HG02678 (cell line): Measurements from ENCODE around the gene STAT5B.
"Not testable (repeated sequence)": the region's sequence is repeated elsewhere in the genome, so short reads cannot be mapped to it uniquely, and the experiment has no call there.

Source experiments
- ATAC-seq: cut with Tn5 transposase; IDR thresholded peaks from one replicate; pipeline ENCODE4 v1.9.1; 2021; ENCODE audit warnings: mild to moderate bottlenecking, moderate library complexity; ENCODE audit not compliant: unreplicated experiment

STAT5B gene

GRCh38 chr17:42276359-42276608 is at the start of gene STAT5B:
Gene STAT5B (minus strand): TSS chr17:42276391. CDS start chr17:42232127, 44,264 bp downstream.
- ATAC-seq, result peak; percentile 69

DNA sequence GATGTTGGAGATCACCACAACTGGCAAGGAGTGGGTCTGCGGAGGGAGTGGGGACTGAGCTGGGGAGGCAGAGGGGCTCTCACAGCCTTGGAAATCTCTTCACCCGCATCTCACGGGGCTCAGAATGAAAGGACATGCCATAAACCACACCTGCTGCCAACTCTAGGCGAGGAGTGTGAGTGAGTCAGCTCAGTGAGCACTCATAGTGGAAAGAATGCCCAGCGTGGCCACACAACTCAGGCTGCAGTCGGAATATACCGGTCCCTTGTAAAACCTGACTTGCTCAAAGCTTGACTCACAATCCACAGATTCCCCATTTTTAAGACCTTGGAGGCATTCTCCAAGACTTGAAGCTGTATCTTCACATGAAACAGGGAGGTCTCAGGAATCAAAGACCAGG is 48.8 kb upstream of the STAT5B start:
- no peak for ATAC-seq

- ATAC-seq, result no peak
Measured at GRCh38 chr17:42323268-42323773, 47.1 kb upstream of the STAT5B start.

DNA sequence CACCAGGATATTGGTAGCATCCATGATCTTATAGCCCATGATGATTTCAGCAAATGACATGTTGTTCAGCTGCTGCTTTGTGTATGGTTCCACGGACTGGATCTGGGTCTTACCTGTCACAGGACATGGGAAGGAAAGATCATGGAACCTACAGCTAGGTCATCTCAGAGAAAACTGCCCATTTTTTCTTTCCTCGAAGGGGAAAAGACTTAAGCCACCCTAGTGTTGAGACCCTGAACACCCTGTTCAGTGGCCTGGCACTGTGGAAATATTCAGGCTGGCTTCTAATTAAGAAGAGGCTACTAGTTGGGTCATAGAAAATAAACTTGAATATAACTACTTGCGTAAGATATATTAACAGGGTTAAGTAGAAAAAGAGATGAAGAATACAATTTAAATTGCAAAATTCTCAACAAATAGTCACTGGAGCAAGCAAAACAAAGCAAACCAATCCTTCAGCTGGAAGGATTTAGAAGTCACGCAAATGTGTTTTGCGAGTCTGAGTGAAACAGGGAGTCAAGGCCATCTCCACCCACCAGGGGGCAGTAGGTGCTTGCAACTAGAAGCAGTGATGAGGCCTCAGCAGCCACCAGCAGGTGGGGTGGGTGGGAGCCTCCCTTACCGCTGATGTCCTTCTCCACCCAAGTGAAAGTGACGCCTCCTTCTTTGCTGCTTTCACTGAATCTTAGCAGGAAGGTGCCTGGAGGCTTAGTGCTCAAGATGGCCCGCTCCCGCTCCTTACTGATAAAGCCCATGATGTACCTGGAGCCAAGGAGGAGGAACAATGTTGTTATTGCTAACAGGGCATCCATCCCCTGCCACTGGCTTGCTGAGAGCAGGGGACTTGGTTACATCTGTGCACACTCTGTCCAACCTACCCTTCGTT is 46.4 kb upstream of the STAT5B start:
- no peak for ATAC-seq

- no peak for ATAC-seq
Measured at GRCh38 chr17:42321555-42321954, 45.4 kb upstream of the STAT5B start.

- not testable (repeated sequence) for ATAC-seq
Measured at GRCh38 chr17:42317967-42318366, 41.8 kb upstream of the STAT5B start.

- no peak for ATAC-seq
Measured at GRCh38 chr17:42317266-42317845, 41.2 kb upstream of the STAT5B start.

DNA sequence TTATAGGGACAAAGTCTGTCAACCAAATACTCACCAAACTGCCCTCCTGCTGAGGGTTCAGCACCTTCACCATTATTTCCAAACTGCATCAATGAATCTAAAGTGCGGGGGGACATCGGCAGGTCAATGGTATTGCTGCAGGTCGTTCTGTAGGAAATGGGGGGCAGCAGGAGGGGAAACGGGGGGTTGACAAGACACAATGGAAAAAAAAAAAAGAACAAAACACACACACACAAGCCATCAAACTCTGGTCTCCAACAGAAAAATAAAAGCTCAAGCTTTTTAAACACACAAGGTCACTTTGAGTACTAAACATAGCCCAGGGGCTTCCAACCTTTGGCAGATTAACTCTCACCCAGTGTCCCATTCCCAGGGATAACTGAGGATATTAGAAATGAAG is 40.6 kb upstream of the STAT5B start:
- no peak for ATAC-seq

DNA sequence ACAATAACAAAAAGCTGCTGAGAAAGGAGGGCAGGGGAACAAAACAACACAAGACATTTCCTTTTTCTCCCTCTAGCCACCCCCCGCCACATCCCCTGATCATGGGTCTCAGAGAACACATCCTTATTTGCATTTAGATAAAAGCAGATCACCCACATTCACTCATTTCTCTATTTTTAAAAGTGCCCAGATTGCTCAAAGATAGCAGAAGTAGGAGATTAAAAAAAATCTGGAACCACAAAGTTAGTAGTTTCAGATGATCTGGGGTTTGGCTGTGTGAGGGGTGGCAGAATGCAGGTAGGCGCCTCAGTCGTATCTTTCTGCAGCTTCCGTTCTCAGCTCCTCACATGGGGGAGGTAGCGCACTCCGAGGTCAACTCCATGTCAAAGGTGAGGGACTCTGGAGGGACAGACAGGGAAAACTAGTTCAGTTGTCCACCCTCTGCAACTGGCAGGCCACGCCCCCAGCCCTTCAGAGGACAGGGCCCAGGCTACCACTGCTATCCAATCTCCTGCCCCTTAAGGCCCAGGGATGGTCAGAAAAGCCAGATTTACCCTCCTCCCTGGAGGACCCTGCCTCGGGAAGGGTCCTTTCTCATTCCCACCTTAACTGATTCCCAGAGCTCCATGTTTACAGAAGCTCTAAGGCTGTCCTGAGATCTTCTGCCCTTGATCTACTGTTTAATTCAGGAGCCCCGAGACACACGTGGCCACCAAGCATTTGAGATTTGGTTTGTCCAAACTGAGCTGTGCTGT is 39.4 kb upstream of the STAT5B start:
- no peak for ATAC-seq

DNA sequence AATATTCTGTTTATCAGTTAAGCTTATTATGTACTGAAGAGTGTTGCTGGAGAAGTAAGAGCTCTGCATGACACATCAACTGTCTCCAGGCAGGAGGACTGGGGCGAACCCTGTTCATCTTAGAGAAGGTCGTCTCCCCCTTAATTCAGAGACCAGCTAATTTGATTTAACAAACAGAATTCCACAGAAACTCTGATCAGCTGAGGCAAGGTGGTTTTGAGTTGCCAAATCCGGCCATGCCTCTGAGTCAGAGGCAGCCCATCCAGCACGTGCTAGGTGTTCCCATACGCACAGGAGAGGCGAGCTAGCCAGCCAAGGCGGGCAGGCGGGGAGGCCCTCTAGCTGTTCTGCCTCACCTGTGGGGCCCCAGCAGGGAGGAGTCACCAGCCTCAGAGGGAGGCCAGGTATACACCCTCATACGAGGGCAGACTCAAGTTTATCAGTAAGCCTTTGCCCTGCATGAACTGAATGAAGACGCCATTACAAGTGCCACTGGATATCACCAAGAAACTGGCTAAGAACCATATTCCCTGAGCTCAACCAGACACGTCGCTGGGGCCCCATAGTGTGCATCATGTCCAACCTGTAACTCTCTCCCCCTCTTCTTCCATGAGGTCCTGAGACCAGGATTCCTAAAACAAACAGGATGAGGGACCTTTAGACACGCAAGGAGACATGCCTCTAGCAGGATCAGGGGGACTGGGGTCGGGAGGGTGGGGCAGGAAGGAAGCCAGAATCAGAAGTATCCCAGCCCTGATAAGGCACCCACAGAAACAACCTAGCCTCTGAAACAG is 37.8 kb upstream of the STAT5B start:
- ATAC-seq, result no peak

GRCh38 chr17:42313389-42313772 is 37.2 kb upstream of the STAT5B start:
- no peak for ATAC-seq

GRCh38 chr17:42312285-42313130 is 36.3 kb upstream of the STAT5B start:
- ATAC-seq, result no peak

DNA sequence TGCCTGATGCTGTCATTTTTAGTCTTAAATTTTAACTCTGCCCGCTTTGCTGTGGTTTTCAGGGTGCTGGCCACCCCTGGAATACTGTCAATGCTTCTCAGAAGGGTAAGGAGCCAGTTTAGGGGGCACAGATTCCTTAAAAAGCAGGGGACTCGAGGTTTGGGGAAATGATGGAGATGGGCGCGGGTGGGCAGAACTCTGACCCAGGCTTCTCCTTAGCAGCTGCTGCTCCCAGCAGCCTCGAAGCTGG is 35.8 kb upstream of the STAT5B start:
- ATAC-seq, result no peak

DNA sequence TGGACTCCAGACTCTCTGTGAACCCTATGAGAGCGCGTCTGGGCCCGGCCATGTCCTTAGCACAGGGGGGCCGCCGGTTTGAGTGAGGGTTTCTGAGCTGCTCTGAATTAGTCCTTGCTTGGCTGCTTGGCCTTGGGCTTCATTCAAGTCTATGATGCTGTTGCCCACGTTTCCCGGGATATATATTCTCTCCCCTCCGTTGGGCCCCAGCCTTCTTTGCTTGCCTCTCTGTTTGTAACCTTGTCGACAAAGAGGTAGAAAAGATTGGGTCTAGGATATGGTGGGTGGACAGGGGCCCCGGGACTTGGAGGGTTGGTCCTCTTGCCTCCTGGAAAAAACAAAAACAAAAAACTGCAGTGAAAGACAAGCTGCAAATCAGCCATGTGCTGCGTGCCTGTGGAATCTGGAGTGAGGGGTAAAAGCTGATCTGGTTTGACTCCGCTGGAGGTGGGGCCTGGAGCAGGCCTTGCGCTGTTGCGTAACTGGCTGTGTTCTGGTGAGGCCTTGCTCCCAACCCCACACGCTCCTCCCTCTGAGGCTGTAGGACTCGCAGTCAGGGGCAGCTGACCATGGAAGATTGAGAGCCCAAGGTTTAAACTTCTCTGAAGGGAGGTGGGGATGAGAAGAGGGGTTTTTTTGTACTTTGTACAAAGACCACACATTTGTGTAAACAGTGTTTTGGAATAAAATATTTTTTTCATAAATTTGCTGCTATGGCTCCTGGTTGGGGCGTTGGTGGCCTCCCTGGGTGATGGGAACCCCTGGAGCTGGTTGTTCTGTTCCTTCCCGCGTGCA is 35.2 kb upstream of the STAT5B start:
- ATAC-seq, result no peak

DNA sequence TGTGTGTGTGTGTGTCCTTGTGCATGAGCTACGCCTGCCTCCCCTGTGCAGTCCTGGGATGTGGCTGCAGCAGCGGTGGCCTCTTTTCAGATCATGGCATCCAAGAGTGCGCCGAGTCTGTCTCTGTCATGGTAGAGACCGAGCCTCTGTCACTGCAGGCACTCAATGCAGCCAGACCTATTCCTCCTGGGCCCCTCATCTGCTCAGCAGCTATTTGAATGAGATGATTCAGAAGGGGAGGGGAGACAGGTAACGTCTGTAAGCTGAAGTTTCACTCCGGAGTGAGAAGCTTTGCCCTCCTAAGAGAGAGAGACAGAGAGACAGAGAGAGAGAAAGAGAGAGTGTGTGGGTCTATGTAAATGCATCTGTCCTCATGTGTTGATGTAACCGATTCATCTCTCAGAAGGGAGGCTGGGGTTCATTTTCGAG is 34.6 kb upstream of the STAT5B start:
- no peak for ATAC-seq

DNA sequence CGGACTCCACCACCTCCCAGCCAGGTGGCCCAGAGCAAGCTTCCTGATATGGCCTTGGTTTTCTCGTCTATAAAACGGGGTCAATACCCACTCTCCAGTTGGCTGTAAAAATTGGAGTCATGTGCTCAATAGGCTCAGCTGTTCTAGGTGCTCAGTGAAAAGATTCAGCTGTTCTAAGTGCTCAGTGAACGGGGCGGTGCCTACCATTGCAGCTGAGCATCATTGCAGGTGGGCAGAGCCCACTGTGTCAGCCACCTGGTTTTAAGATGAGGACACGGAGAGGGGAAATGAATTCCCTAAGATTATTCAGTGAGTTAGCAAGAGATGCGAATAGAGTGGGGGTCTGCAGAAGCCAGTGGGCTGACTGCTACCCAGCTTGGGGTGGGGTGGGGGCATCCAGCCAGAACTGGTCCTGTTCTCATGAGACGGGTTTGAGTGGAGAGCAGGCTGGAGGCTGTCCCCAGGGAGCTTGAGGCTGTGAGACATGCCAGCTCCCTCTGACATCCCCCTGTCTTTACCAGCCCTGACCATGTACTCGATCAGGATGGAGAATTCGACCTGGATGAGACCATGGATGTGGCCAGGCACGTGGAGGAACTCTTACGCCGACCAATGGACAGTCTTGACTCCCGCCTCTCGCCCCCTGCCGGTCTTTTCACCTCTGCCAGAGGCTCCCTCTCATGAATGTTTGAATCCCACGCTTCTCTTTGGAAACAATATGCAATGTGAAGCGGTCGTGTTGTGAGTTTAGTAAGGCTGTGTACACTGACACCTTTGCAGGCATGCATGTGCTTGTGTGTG is 34.0 kb upstream of the STAT5B start:
- ATAC-seq, result no peak

DNA sequence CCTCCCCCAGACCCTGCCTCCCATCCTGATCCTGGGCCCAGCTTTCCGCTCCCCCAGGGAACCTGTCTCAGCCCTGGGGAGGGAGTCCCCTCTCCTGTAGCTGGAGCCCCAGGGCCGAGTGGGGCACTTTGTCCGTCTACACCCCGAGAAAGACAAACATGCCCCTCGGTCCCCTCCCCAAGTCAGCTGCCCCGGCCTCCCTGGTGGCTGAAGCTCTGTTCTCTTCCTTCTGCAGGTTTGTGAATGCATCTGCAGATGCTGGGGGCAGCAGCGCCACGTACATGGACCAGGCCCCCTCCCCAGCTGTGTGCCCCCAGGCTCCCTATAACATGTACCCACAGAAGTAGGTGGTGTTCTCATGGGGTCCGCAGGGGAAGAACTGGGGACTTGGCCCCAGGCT is 33.0 kb upstream of the STAT5B start:
- no peak for ATAC-seq

DNA sequence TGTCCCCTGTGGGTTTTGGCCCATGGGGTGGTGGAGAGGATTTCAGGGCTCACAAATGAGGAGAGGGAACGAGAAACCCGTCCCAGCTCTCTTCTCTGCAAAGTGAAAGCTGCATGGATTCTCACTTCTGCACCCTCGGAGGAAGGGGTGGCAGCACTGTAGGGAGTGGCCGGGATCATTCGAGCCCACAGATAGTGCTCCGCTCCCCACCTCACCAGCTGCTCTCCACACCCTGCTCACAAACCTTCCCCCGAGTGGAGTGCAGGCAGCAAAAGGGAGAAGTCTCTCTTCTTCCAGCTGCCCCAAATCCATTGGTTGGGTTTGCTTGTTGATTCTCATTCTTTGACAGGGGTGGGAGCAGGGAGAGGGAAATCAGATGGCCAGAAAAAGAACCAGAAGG is 32.3 kb upstream of the STAT5B start:
- ATAC-seq, result no peak
